ENCODE results near the gene LHX3.

The LHX3 gene

GRCh38 chr9:136153381-136154065 is 51.4 kb downstream of the LHX3 start:
- TF ChIP-seq, protein P1, sequence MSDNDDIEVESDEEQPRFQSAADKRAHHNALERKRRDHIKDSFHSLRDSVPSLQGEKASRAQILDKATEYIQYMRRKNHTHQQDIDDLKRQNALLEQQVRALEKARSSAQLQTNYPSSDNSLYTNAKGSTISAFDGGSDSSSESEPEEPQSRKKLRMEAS (IDR thresholded peaks at IDR 0.05), result peak; percentile 63; the same call in 1 of the 2 replicates
- TF ChIP-seq FOXM1 (IDR thresholded peaks at IDR 0.05; ENCODE audit: borderline replicate concordance, low read depth), result no peak
- peak; percentile 31; the same call in 1 of the 2 replicates for TF ChIP-seq NFIC (IDR thresholded peaks at IDR 0.05)
- no peak for TF ChIP-seq RAD21 (IDR thresholded peaks at IDR 0.05; ENCODE audit: low read depth)
- TF ChIP-seq TCF12 (IDR thresholded peaks at IDR 0.05; ENCODE audit: low read depth), result no peak
- TF ChIP-seq TAF1 (IDR thresholded peaks at IDR 0.05; ENCODE audit: low read depth), result no peak
- TF ChIP-seq CEBPB (IDR thresholded peaks at IDR 0.05), result no peak
- 0 out of 2 replicates have a peak, but pooled peaks have one; percentile 23 for TF ChIP-seq EP300 (IDR thresholded peaks at IDR 0.05; ENCODE audit: borderline replicate concordance)
- TF ChIP-seq EGR1 (IDR thresholded peaks at IDR 0.05), result no peak
- peak; percentile 59; the same call in 1 of the 2 replicates for TF ChIP-seq ZBTB7A (IDR thresholded peaks at IDR 0.05; ENCODE audit: low read depth)
- TF ChIP-seq YY1 (IDR thresholded peaks at IDR 0.05; ENCODE audit: low read depth), result no peak

DNA sequence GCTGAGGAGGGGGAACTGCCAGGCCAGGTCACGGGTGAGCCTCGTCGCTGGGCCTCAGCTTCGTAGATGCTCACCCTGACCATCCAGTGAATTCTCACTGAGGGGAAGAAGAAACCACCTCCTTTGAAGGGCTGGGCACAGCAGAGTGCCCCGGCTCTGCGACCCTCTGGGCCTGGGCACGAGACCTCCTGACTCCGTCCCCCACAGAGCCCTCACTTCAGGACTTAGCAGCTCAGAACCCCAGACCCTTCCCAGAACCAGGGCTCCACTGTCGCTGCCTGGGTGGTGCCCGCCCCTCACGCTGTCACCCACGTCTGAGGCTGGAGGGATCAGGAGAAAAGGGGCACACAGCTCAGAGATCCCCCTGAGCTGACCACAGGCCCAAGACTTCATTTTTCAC is 52.0 kb downstream of the LHX3 start:
- TF ChIP-seq, protein P2, sequence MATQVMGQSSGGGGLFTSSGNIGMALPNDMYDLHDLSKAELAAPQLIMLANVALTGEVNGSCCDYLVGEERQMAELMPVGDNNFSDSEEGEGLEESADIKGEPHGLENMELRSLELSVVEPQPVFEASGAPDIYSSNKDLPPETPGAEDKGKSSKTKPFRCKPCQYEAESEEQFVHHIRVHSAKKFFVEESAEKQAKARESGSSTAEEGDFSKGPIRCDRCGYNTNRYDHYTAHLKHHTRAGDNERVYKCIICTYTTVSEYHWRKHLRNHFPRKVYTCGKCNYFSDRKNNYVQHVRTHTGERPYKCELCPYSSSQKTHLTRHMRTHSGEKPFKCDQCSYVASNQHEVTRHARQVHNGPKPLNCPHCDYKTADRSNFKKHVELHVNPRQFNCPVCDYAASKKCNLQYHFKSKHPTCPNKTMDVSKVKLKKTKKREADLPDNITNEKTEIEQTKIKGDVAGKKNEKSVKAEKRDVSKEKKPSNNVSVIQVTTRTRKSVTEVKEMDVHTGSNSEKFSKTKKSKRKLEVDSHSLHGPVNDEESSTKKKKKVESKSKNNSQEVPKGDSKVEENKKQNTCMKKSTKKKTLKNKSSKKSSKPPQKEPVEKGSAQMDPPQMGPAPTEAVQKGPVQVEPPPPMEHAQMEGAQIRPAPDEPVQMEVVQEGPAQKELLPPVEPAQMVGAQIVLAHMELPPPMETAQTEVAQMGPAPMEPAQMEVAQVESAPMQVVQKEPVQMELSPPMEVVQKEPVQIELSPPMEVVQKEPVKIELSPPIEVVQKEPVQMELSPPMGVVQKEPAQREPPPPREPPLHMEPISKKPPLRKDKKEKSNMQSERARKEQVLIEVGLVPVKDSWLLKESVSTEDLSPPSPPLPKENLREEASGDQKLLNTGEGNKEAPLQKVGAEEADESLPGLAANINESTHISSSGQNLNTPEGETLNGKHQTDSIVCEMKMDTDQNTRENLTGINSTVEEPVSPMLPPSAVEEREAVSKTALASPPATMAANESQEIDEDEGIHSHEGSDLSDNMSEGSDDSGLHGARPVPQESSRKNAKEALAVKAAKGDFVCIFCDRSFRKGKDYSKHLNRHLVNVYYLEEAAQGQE (IDR thresholded peaks at IDR 0.05; ENCODE audit: low read depth), result no peak
- TF ChIP-seq TEAD4 (IDR thresholded peaks at IDR 0.05), result no peak
- TF ChIP-seq NFIC (IDR thresholded peaks at IDR 0.05), result no peak
- TF ChIP-seq EGR1 (IDR thresholded peaks at IDR 0.05), result no peak
- no peak for TF ChIP-seq USF1 (IDR thresholded peaks at IDR 0.05)
- no peak for TF ChIP-seq EP300 (IDR thresholded peaks at IDR 0.05; ENCODE audit: borderline replicate concordance)
- no peak for TF ChIP-seq RAD21 (IDR thresholded peaks at IDR 0.05; ENCODE audit: low read depth)
- TF ChIP-seq TCF12 (IDR thresholded peaks at IDR 0.05; ENCODE audit: low read depth), result no peak
- no peak for TF ChIP-seq CREB1 (IDR thresholded peaks at IDR 0.05; ENCODE audit: low read depth)
- no peak for TF ChIP-seq YY1 (IDR thresholded peaks at IDR 0.05; ENCODE audit: low read depth)
- TF ChIP-seq TAF1 (IDR thresholded peaks at IDR 0.05; ENCODE audit: low read depth), result no peak
- no peak for TF ChIP-seq ZBTB7A (IDR thresholded peaks at IDR 0.05; ENCODE audit: low read depth)
- TF ChIP-seq FOXM1 (IDR thresholded peaks at IDR 0.05; ENCODE audit: borderline replicate concordance, low read depth), result no peak
- TF ChIP-seq, protein P1 (IDR thresholded peaks at IDR 0.05), result no peak
- TF ChIP-seq CEBPB (IDR thresholded peaks at IDR 0.05), result no peak

GRCh38 chr9:136152543-136152866 is 52.4 kb downstream of the LHX3 start:
- no peak for TF ChIP-seq EGR1 (IDR thresholded peaks at IDR 0.05)
- no peak for TF ChIP-seq TAF1 (IDR thresholded peaks at IDR 0.05; ENCODE audit: low read depth)
- no peak for TF ChIP-seq RAD21 (IDR thresholded peaks at IDR 0.05; ENCODE audit: low read depth)
- TF ChIP-seq TCF12 (IDR thresholded peaks at IDR 0.05; ENCODE audit: low read depth), result no peak
- no peak for TF ChIP-seq CREB1 (IDR thresholded peaks at IDR 0.05; ENCODE audit: low read depth)
- TF ChIP-seq, protein P1 (IDR thresholded peaks at IDR 0.05), result no peak
- no peak for TF ChIP-seq YY1 (IDR thresholded peaks at IDR 0.05; ENCODE audit: low read depth)
- TF ChIP-seq FOXM1 (IDR thresholded peaks at IDR 0.05; ENCODE audit: borderline replicate concordance, low read depth), result no peak
- no peak for TF ChIP-seq CEBPB (IDR thresholded peaks at IDR 0.05)
- no peak for TF ChIP-seq TEAD4 (IDR thresholded peaks at IDR 0.05)
- TF ChIP-seq ZBTB7A (IDR thresholded peaks at IDR 0.05; ENCODE audit: low read depth), result no peak
- no peak for TF ChIP-seq EP300 (IDR thresholded peaks at IDR 0.05; ENCODE audit: borderline replicate concordance)
- no peak for TF ChIP-seq USF1 (IDR thresholded peaks at IDR 0.05)
- no peak for TF ChIP-seq NFIC (IDR thresholded peaks at IDR 0.05)
- TF ChIP-seq, protein P2 (IDR thresholded peaks at IDR 0.05; ENCODE audit: low read depth), result no peak

GRCh38 chr9:136151848-136152542 is 52.9 kb downstream of the LHX3 start:
- TF ChIP-seq CEBPB (IDR thresholded peaks at IDR 0.05), result no peak
- TF ChIP-seq TEAD4 (IDR thresholded peaks at IDR 0.05), result no peak
- TF ChIP-seq, protein P2 (IDR thresholded peaks at IDR 0.05; ENCODE audit: low read depth), result no peak
- TF ChIP-seq EP300 (IDR thresholded peaks at IDR 0.05; ENCODE audit: borderline replicate concordance), result no peak
- TF ChIP-seq, protein P1 (IDR thresholded peaks at IDR 0.05), result no peak
- TF ChIP-seq USF1 (IDR thresholded peaks at IDR 0.05), result no peak
- no peak for TF ChIP-seq NFIC (IDR thresholded peaks at IDR 0.05)
- no peak for TF ChIP-seq YY1 (IDR thresholded peaks at IDR 0.05; ENCODE audit: low read depth)
- no peak for TF ChIP-seq TCF12 (IDR thresholded peaks at IDR 0.05; ENCODE audit: low read depth)
- no peak for TF ChIP-seq CREB1 (IDR thresholded peaks at IDR 0.05; ENCODE audit: low read depth)
- no peak for TF ChIP-seq TAF1 (IDR thresholded peaks at IDR 0.05; ENCODE audit: low read depth)
- no peak for TF ChIP-seq RAD21 (IDR thresholded peaks at IDR 0.05; ENCODE audit: low read depth)

Data from Ishikawa (cell line).